Stomach (tissue), 4 donors: Measurements from ENCODE around the gene KCNJ4.

ENCODE experiments used
- POLR2A ChIP-seq, 4 donors: fragments of 450-650 bp; IDR thresholded peaks; one replicate each; pipeline ENCODE4 v1.6.1; 2016; ENCODE audit warnings: antibody characterized with exemption in 4 of 4, control low read depth in 2 of 4, mild to moderate bottlenecking in 1 of 4, moderate library complexity in 1 of 4
- POLR2AphosphoS5 ChIP-seq, 3 donors: sonication (generic); formaldehyde crosslinking; IDR thresholded peaks; one replicate each; pipeline ENCODE4 v1.6.1; 2016; ENCODE audit warnings: antibody characterized with exemption in 3 of 3
- TF ChIP-seq, protein P1 (sequence below), 7 experiments: fragments of 450-650 bp in 4 of 7; fragments of 200-600 bp in 3 of 7; sonication (generic) in 3 of 7; IDR thresholded peaks; one replicate each; pipeline ENCODE4 v1.5.1; 2016 to 2019; ENCODE audit warnings: antibody characterized with exemption in 7 of 7, control low read depth in 2 of 7, mild to moderate bottlenecking in 1 of 7

DNA sequence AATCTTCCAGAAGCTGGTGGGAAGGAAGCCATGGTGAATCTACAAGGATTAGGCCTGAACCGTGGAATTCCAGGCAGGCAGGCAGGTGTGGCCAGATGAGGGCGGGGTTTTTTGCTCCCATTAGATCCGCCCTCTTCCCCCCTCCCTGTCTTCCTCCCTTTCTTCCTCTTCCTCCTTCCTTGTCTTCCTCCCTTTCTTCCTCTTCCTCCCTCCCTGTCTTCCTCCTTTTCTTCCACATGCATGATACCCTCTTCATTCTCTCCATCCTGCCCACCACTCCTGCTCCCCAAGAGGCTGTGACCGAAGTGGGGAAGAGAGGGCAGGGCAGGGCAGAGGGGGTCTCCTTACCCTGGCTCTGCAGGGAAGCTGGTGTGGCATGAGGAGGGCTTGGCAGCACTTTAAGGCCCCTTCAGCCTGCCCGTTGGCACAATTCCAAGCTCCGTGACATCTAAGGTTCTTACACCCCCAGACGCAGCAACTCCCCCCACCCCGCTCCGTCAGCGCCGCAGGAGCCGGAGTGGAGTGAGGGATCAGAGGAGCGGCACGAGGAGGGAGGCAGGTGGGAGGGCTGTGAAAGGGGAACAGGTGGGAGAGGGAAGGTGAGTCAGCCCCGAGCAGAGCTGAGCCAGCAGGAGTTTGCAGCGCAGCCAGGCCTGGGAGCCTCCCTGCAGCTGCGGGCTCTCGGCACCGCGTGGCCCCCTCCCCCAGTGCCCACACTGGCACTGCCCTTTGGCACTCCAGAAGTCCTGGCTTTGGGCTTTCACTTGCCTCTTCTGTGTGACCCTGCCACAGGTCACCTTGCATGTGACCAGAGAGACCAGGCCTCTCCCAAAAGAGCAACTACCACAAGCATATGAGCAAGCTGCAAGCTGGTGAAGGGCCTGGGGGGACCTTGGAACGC lies 32.1 kb downstream of the KCNJ4 start:
- TF ChIP-seq, protein P1, sequence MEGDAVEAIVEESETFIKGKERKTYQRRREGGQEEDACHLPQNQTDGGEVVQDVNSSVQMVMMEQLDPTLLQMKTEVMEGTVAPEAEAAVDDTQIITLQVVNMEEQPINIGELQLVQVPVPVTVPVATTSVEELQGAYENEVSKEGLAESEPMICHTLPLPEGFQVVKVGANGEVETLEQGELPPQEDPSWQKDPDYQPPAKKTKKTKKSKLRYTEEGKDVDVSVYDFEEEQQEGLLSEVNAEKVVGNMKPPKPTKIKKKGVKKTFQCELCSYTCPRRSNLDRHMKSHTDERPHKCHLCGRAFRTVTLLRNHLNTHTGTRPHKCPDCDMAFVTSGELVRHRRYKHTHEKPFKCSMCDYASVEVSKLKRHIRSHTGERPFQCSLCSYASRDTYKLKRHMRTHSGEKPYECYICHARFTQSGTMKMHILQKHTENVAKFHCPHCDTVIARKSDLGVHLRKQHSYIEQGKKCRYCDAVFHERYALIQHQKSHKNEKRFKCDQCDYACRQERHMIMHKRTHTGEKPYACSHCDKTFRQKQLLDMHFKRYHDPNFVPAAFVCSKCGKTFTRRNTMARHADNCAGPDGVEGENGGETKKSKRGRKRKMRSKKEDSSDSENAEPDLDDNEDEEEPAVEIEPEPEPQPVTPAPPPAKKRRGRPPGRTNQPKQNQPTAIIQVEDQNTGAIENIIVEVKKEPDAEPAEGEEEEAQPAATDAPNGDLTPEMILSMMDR (IDR thresholded peaks at IDR 0.05) = no peak
- TF ChIP-seq POLR2AphosphoS5 (IDR thresholded peaks at IDR 0.05) (no peak), POLR2A (IDR thresholded peaks at IDR 0.05) (no peak)
